Cerebellar cortex (tissue), 1 donor: ENCODE results near the gene SH3BP2.

ENCODE experiments used
- DNase-seq: peaks from one replicate; pipeline ENCODE4 v3.0.0-alpha.2; 2015; ENCODE audit warnings: low spot score

The SH3BP2 gene

GRCh38 chr4:2790583-2791517, 2.0 kb upstream of the SH3BP2 start:
- no peak for DNase-seq

- DNase-seq: no peak
Observed at GRCh38 chr4:2791518-2792395, 1.1 kb upstream of the SH3BP2 start.

GRCh38 chr4:2792396-2792710, 532 bp upstream of the SH3BP2 start:
- DNase-seq: no peak

- DNase-seq: no peak
Observed at GRCh38 chr4:2793586-2794485, 951 bp downstream of the SH3BP2 start.

DNA sequence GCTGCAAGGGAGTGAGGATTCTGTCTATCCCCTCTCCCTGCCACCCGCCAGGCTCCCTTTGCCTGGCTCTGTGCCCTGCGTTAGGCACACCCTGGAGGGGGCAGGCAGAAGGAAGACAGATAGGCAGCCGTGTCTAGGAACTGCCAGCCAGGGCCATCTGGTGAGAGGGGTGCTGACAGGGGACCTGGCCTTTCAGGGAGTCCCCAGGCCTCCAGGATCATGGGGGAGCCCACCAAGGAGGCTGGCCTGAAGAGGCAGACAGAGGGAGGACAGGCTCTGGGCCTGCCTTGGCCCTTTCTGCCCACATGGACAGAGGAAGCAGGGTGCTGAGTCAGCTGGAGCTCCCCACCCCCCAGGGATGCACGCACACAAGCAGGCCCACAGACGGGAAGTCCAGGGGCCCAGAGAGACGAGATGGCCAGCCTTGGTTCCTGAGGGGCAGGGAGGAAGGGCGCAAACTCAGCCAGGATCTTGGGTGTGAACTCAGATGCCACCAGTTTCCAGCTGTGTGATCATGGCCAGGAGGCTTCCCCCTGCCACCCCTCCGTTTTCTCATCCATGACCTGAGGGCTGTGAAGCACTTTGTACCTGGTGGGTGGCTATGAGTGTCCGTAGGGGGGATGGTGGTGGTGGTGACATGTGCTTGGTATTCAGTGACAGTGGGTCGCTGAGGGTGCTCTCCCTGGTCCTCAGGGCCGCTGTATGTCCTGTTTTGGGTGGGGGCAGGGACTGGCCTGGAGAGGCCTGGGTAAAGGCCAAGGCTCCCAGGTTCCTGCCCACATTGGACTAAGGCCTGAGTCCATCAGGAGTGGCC, 1.8 kb downstream of the SH3BP2 start:
- no peak for DNase-seq

- DNase-seq: no peak
Observed at GRCh38 chr4:2795300-2795892, 2.5 kb downstream of the SH3BP2 start.

DNA sequence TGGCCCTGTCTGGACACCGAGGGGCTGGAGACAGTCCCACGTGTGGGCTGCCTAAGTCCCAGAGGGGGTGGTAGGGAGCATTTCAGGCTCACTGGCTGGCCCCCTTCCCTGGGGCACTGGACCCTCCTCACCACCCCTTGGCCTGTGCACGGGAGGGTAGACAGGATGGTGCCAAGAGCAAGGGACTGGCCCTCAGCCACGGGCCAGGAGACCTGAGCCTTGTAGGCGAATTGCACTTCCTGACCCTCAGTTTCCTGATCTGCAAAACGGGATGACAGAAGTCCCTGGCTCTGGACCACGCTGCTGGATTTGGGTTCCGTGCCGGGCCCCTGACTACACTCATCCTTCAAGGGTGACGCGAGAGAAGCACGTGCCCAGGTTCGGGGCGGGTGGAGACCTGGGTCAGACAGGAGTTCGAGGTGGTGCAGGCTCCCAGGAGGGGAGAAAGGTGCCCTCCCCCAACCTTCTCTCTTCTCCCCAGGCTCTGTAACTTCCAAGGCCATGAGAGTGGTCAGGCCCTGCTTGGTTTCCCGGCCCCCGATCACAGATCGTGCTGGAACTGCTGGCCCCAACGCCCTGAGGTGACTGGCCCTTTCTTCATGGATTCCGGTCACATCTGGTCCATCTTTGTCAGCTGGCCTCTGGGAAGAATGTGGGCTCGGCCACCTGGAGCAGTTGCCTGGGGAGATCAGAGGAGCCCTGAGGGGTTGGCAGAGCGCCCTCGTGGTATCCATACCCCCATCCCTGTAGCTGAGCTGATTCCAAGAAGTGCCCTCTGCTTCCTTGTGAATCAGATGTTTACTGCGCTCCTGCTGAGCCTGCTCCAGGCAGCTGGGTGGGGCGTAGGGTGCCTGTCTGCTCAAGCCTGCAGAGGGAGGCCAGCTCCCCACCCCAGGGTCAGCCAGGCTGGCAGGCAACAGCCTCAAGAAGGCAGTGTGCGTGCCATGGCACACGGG, 3.3 kb downstream of the SH3BP2 start:
- no peak for DNase-seq

DNA sequence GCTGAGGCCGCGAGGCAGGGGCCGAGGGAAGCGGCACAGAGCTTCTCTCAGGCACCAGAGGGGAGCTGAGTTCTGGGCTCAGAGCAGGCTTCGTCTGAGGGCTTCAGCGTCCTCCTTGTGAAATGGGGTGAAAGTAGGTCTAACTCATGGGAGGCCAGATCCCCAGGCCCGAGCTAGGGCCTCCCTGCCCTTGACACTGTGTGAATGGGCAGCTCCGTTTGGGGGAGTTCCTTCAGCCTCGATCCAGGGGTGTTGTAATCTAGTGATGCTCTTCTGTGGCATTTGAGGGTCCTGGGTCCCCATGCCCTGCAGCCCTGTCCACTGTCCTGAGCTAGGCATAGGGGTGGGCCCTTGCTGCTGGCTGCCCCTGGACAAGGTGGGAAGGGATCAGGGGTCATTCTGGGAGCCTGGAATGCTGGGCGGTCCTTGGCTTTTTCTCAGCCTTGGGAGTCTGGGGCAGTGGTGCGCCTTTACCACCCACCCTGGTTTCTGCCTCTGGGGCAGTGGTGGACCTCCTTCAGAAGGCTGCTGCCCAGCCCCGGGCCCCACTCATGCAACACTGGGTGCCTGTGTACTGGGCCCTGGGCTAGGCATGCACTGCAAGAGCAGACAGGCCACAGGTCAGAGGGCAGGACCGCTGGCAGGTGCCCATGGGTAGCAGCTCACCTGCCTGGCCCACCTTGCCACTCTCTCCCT, 4.1 kb downstream of the SH3BP2 start:
- no peak for DNase-seq

GRCh38 chr4:2797545-2798305, 4.8 kb downstream of the SH3BP2 start:
- no peak for DNase-seq

- DNase-seq: no peak
Observed at GRCh38 chr4:2798399-2799223, 5.7 kb downstream of the SH3BP2 start.

- DNase-seq: no peak
Observed at GRCh38 chr4:2799224-2799911, 6.5 kb downstream of the SH3BP2 start.

DNA sequence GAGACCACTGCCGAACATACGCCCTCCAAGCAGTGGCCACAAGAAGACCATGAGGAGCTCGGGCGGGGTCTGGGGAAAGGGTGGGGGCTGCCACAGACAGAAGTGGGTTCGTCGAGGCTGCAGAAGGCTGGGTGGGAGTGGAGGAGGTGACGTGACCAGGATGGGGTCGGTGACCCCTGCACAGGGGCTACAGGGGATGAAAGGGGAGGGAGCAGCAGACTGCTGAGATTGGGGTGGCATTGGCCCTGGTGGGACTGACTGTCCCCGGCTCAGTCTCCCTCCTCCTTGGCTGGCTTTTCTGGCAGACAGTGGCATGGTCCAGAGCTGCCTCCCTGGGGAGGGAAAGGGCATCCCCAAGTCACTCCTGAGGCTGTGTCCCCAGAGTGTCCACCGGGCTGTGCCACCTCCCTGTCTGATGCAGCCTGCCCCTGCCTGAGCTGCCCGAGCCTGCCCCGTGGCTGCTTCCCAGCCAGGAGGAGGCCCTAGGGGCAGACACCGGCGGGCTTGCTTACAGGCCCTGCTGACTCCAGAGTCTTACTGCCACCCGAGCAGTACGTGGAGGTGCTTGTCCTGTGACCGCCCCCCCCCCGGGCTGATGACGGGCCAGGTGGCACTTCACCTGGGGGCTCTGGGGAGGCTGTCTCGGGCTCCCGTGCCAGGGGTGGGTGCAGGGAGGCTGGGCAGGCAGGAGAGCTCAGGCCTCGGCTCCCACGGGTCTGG, 7.2 kb downstream of the SH3BP2 start:
- no peak for DNase-seq

GRCh38 chr4:2800691-2801596, 8.1 kb downstream of the SH3BP2 start:
- peak; percentile 66 for DNase-seq

DNA sequence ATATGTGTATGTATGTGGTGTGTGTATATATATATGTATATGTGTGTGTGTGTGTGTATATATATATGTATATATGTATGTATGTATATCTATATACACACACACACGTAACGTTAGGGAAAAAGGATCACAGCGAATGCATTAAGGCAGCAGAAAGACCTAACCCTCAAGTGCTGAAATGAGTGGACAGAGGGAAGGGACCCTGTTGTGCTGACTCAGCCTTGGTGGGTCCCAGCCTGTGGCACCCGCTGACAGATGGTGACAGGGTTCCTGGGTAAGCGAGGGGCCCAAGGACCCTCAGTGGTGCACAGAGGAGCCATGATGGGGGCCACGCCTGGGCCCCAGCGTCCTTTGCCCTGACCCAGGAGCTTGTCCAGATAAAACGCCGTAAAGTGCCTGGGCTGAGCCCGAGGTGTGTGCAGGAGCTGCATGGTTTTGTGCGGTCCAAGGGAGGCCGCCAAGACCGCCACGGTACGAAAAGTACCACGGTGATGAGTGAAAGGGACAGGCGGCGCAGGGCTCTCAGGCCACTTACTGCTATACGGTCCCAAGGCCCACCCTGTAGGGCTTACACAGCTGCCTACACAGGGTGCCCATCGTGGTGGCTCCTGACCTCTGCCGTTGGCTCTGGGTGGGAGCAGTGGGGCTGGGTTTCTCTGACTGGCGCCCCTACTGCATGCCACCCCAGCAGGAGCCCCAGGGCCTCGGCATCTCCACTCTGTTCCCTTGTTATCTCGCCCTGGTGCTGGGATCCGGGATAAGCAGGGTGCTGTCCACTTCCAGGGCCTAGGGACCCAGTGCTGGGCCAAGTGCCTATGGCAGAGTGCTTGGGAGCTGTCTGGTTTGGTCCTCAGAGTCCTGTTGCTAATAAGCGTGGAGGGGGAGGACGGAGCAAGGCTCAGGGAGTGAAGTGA, 10.0 kb downstream of the SH3BP2 start:
- no peak for DNase-seq
